SK-N-SH (cell line): ENCODE data around the gene COL4A2. TPM values are rescaled to one million over a fixed set of nuclear protein-coding genes. Genes with fewer than 3 reads are reported as not detected.

Experiments
- CTCF ChIA-PET: fragments of 300-600, 350-600 bp; formaldehyde crosslinking; extraction: SDS; loops from one replicate; lab custom pipeline; 2021; lab: Yijun Ruan, JAX
- POLR2A ChIA-PET: fragments of 350-600 bp; sonication (Branson Sonifier 250); formaldehyde crosslinking; extraction: SDS; loops from one replicate; lab custom pipeline; 2020; ENCODE audit warnings: antibody characterized with exemption, inconsistent platforms; lab: Yijun Ruan, JAX
- DNase-seq: peaks from one replicate; pipeline ENCODE4 v3.0.0; 2012
- H2AFZ ChIP-seq: fragments of 200-600 bp; sonication (generic); 2 replicates; pipeline ENCODE4 v1.8.1; 2016; ENCODE audit warnings: antibody characterized with exemption, mild to moderate bottlenecking, low read depth
- H3F3A ChIP-seq: fragments of 200-600 bp; sonication (generic); replicated peaks from 2 replicates; pipeline ENCODE3; 2016; ENCODE audit warnings: antibody characterized with exemption, mild to moderate bottlenecking; ENCODE audit not compliant: insufficient read depth
- H3K27ac ChIP-seq, 2 experiments: fragments of 200-500 bp in 1 of 2; fragments of 200-600 bp in 1 of 2; sonication (Bioruptor generic) in 1 of 2; sonication (generic), shearing (Covaris generic) in 1 of 2; 2 replicates each; pipeline versions ENCODE4 v1.5.1 to v1.6.1; 2014 to 2016; ENCODE audit warnings: low read depth in 2 of 2, inconsistent platforms in 1 of 2, low read length in 1 of 2, mild to moderate bottlenecking in 1 of 2, mixed read lengths in 1 of 2
- H3K27me3 ChIP-seq: fragments of 200-600 bp; sonication (generic), shearing (Covaris generic); 2 replicates; pipeline ENCODE4 v1.6.1; 2016; ENCODE audit warnings: mixed run types; ENCODE audit not compliant: insufficient read depth
- H3K36me3 ChIP-seq, 2 experiments: fragments of 200-500 bp in 1 of 2; fragments of 200-600 bp in 1 of 2; sonication (Bioruptor generic) in 1 of 2; sonication (generic) in 1 of 2; replicated peaks in 1 of 2; 2 replicates each; pipeline versions ENCODE3 to v1.5.1; 2014 to 2016; ENCODE audit warnings: low read length in 1 of 2, mild to moderate bottlenecking in 1 of 2; ENCODE audit not compliant: insufficient read depth in 2 of 2, control insufficient read depth in 1 of 2
- H3K4me1 ChIP-seq, 2 experiments: fragments of 200-500 bp in 1 of 2; fragments of 200-600 bp in 1 of 2; sonication (Bioruptor generic) in 1 of 2; sonication (generic), shearing (Covaris generic) in 1 of 2; 2 replicates each; pipeline versions ENCODE4 v1.5.1 to v1.6.1; 2014 to 2016; ENCODE audit warnings: low read depth in 1 of 2, low read length in 1 of 2, mixed run types in 1 of 2; ENCODE audit not compliant: insufficient read depth in 2 of 2, control insufficient read depth in 1 of 2
- H3K4me2 ChIP-seq: fragments of 200-600 bp; sonication (generic), shearing (Covaris generic); 2 replicates; pipeline ENCODE4 v1.6.1; 2017; ENCODE audit warnings: mixed run types
- H3K4me3 ChIP-seq, 2 experiments: fragments of 200-500 bp in 1 of 2; fragments of 200-600 bp in 1 of 2; sonication (Bioruptor generic) in 1 of 2; sonication (generic), shearing (Covaris generic) in 1 of 2; 2 replicates each; pipeline versions ENCODE4 v1.5.1 to v1.8.1; 2014 to 2016; ENCODE audit warnings: low read depth in 2 of 2, inconsistent platforms in 1 of 2, low read length in 1 of 2, mild to moderate bottlenecking in 1 of 2, mixed read lengths in 1 of 2, moderate library complexity in 1 of 2
- H3K79me2 ChIP-seq: fragments of 200-600 bp; sonication (generic); 2 replicates; pipeline ENCODE4 v1.8.1; 2017; ENCODE audit warnings: mild to moderate bottlenecking; ENCODE audit not compliant: insufficient read depth
- H3K9ac ChIP-seq: fragments of 200-600 bp; sonication (generic); 2 replicates; pipeline ENCODE4 v1.6.1; 2017; ENCODE audit warnings: mixed run types
- H3K9me2 ChIP-seq: fragments of 200-600 bp; sonication (generic); 2 replicates; pipeline ENCODE4 v1.6.1; 2017; ENCODE audit warnings: mixed run types
- H3K9me3 ChIP-seq: fragments of 200-600 bp; sonication (generic); 2 replicates; pipeline ENCODE4 v1.6.1; 2017; ENCODE audit warnings: mixed run types, mild to moderate bottlenecking, moderate library complexity
- H4K20me1 ChIP-seq: fragments of 200-600 bp; sonication (generic); 2 replicates; pipeline ENCODE4 v1.6.1; 2017; ENCODE audit warnings: mild to moderate bottlenecking, mixed run types; ENCODE audit not compliant: insufficient read depth
- CTCF ChIP-seq: fragments of 200-600 bp; sonication (generic); IDR thresholded peaks from 2 replicates; pipeline ENCODE4 v1.6.1; 2017; ENCODE audit warnings: antibody characterized with exemption, mild to moderate bottlenecking, moderate library complexity
- ELF1 ChIP-seq: IDR thresholded peaks from 2 replicates; pipeline ENCODE4 v1.4.0; 2012
- EZH2phosphoT487 ChIP-seq: fragments of 200-600 bp; sonication (generic); IDR thresholded peaks from 2 replicates; pipeline ENCODE4 v1.6.1; 2017; ENCODE audit warnings: low read depth, mixed run types, mild to moderate bottlenecking, antibody characterized with exemption, moderate library complexity, borderline replicate concordance
- FOXJ3 ChIP-seq: sonication (generic); formaldehyde crosslinking; IDR thresholded peaks from 2 replicates; pipeline ENCODE4 v1.5.1; 2020; ENCODE audit warnings: mild to moderate bottlenecking, missing genetic modification reagents
- GABPA ChIP-seq: IDR thresholded peaks from 2 replicates; pipeline ENCODE4 v1.4.0; 2012; ENCODE audit warnings: low read depth, mild to moderate bottlenecking
- GATA2 ChIP-seq: sonication (generic); formaldehyde crosslinking; IDR thresholded peaks from 2 replicates; pipeline ENCODE4 v1.5.0; 2020; ENCODE audit warnings: mild to moderate bottlenecking, missing genetic modification reagents
- IRF3 ChIP-seq: fragments of 150-350 bp; IDR thresholded peaks from 2 replicates; pipeline ENCODE4 v1.6.1; 2016; ENCODE audit warnings: mild to moderate bottlenecking, low read depth, low read length
- JUND ChIP-seq: IDR thresholded peaks from 2 replicates; pipeline ENCODE4 v1.4.0; 2012
- MAX ChIP-seq: IDR thresholded peaks from 2 replicates; pipeline ENCODE4 v1.4.0; 2012; ENCODE audit warnings: low read depth
- MXI1 ChIP-seq: IDR thresholded peaks from 2 replicates; pipeline ENCODE4 v1.6.1; 2012; ENCODE audit warnings: mild to moderate bottlenecking, low read depth, low read length, improper control_type of control experiment
- RAD21 ChIP-seq: IDR thresholded peaks from 2 replicates; pipeline ENCODE4 v1.6.1; 2012; ENCODE audit warnings: mild to moderate bottlenecking, low read length
- RFX5 ChIP-seq: IDR thresholded peaks from 2 replicates; pipeline ENCODE4 v1.6.1; 2012; ENCODE audit warnings: mild to moderate bottlenecking, improper control_type of control experiment, low read length
- RXRA ChIP-seq: IDR thresholded peaks from 2 replicates; pipeline ENCODE4 v1.4.0; 2012; ENCODE audit warnings: low read depth, mild to moderate bottlenecking, borderline replicate concordance
- SMC3 ChIP-seq: IDR thresholded peaks from 2 replicates; pipeline ENCODE4 v1.6.1; 2012; ENCODE audit warnings: low read depth, low read length, improper control_type of control experiment
- TAF1 ChIP-seq: IDR thresholded peaks from 2 replicates; pipeline ENCODE4 v1.6.1; 2012; ENCODE audit warnings: low read depth, mild to moderate bottlenecking, low read length, moderate library complexity, borderline replicate concordance
- TEAD4 ChIP-seq: IDR thresholded peaks from 2 replicates; pipeline ENCODE4 v1.4.0; 2012; ENCODE audit warnings: mild to moderate bottlenecking, borderline replicate concordance; ENCODE audit not compliant: insufficient read depth
- USF2 ChIP-seq: fragments of 150-350 bp; IDR thresholded peaks from 2 replicates; pipeline ENCODE4 v1.6.1; 2017; ENCODE audit warnings: antibody characterized with exemption, low read length, low read depth, borderline replicate concordance
- WGBS: methylation state at CpG from one replicate; pipeline ENCODE4 v1.1.6; 2017; ENCODE audit warnings: low lambda C conversion rate; 5-methylcytosine and 5-hydroxymethylcytosine counted together
- polyA plus RNA-seq, 3 experiments: library from polyadenylated mRNA; depleted of rRNA; stranded (reverse); fragments of >200 nt; gene quantifications; 2 replicates each; pipeline ENCODE4 v1.2.3, GENCODE V29; 2012

Gene COL4A2
- polyA plus RNA-seq, 1 of the 3 experiments (the other 2 are of a cell fraction): 137 TPM

- Histone ChIP-seq H3K9me3 (no peaks in the 10 kb centered on the region), H3K9ac (no peak overlapping the region), H2AFZ (no peak overlapping the region), H3K9me2 (no peaks in the 10 kb centered on the region), H3K4me1 (peaks cover 0 to 21% of the 10 kb centered on the region in 2 experiments; a peak in 2 of 4 replicates), H3K4me3 (no peak overlapping the region), H3K36me3 (peaks cover 6 to 21% of the 10 kb centered on the region in 2 experiments), H3F3A (peaks cover 4% of the 10 kb centered on the region), H3K4me2 (no peak overlapping the region), H3K27me3 (no peaks in the 10 kb centered on the region), H4K20me1 (no peaks in the 10 kb centered on the region), H3K27ac (no peak overlapping the region), H3K79me2 (peaks cover 47% of the 10 kb centered on the region; the same call in 1 of the 2 replicates)
- CTCF ChIA-PET: no interaction called here
- TF ChIP-seq USF2 (no peak), ELF1 (no peak), CTCF (no peak), FOXJ3 (CRISPR knock-in tag) (no peak), JUND (no peak)
- WGBS: 93% methylated on average over 4 of the region's 4 CpGs
- POLR2A ChIA-PET: no interaction called here
- DNase-seq: no peak
Measured at GRCh38 chr13:110358381-110358780, 51.3 kb downstream of the COL4A2 start.

DNA sequence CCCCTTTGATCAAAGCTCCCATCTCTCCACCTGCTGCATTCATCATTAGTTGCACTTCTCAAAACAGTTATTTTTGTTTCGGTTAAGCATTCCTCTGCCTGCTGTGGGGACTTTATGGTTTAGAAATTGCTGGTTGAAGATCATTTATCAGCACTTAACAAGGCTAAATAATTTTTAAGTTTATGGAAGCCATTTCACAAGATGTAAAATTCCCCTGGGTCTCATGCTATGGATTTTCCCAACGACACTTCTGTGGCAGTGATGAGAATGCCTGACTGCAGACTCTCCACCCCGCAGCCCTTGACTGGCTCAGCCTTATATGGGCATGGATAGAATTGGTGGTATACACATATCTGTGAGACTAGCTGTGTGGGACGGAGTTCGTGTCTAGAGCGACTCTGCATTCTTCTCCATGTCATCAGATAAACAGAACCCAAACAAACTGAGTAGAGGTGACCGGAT is 52.8 kb downstream of the COL4A2 start:
- no peak overlapping the region for H2AFZ ChIP-seq
- peaks cover 38% of the 10 kb centered on the region; the same call in 1 of the 2 replicates for H3K79me2 ChIP-seq
- H3F3A ChIP-seq: no peaks in the 10 kb centered on the region
- no peak overlapping the region for H3K9ac ChIP-seq
- no peak overlapping the region for H3K4me3 ChIP-seq
- no peaks in the 10 kb centered on the region for H3K9me3 ChIP-seq
- H4K20me1 ChIP-seq: no peaks in the 10 kb centered on the region
- ChIA-PET POLR2A (interaction anchor here (0.6 kb wide), 1 partner anchor 15 kb away, joined by 3 read pairs; no protein-coding TSS in a partner anchor), CTCF (interaction anchor here (0.7 to 1.3 kb wide), 3 partner anchors 16 to 113 kb away, joined by 3 to 4 read pairs (median 4); no protein-coding TSS in a partner anchor)
- DNase-seq: no peak
- H3K27ac ChIP-seq: peak overlapping the region in 1 of 2 experiments; percentile 22; a peak in 1 of 4 replicates
- H3K4me1 ChIP-seq: peaks cover 0 to 20% of the 10 kb centered on the region in 2 experiments; a peak in 2 of 4 replicates
- no peaks in the 10 kb centered on the region for H3K9me2 ChIP-seq
- no peaks in the 10 kb centered on the region for H3K27me3 ChIP-seq
- H3K36me3 ChIP-seq: peaks cover 6 to 21% of the 10 kb centered on the region in 2 experiments
- no peak for TF ChIP-seq CTCF
- no peak for TF ChIP-seq TAF1
- no peak for TF ChIP-seq MAX
- TF ChIP-seq MXI1: no peak
- TF ChIP-seq EZH2phosphoT487: no peak
- no peak for TF ChIP-seq IRF3
- no peak for TF ChIP-seq RFX5
- no peak for TF ChIP-seq GATA2 (CRISPR knock-in tag)
- no peak for TF ChIP-seq USF2
- no peak for TF ChIP-seq FOXJ3 (CRISPR knock-in tag)
- no peak for TF ChIP-seq RAD21
- no peak for TF ChIP-seq TEAD4
- TF ChIP-seq RXRA: no peak
- no peak for TF ChIP-seq SMC3
- TF ChIP-seq GABPA: no peak
- H3K4me2 ChIP-seq: no peak overlapping the region
- WGBS: 75% methylated on average over 7 of the region's 7 CpGs
